Activated CD8-positive, alpha-beta memory T cell treated with anti-CD3 and anti-CD28 coated beads for 4 hours (primary cell): ENCODE data around the gene MKRN2.
"Not testable (repeated sequence)": the region's sequence is repeated elsewhere in the genome, so short reads cannot be mapped to it uniquely, and the experiment has no call there.

Experiments used
- DNase-seq, 2 donors: peaks; one replicate each; pipeline ENCODE4 v3.0.0-alpha.2; 2020; ENCODE audit warnings: low read depth in 2 of 2

MKRN2 gene

DNA sequence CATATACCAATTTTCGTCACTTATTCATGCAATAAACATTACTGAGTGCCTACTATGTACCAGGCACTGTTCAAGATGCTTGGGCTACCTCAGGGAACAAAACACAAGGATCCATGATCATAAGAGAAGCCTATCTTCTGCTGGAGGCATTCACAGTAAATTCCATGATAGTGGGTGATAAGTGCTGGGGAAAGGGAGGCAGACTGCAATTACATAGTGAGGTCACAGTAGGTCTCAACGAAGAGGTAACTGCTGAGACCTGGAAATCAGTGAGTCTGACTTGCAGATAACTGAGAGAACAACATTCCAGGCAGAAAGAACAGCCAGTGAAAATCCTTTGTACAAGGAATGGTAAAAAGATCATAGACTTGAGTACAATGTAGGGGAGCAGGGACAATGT lies 73.4 kb downstream of the MKRN2 start:
- DNase-seq = no peak

DNA sequence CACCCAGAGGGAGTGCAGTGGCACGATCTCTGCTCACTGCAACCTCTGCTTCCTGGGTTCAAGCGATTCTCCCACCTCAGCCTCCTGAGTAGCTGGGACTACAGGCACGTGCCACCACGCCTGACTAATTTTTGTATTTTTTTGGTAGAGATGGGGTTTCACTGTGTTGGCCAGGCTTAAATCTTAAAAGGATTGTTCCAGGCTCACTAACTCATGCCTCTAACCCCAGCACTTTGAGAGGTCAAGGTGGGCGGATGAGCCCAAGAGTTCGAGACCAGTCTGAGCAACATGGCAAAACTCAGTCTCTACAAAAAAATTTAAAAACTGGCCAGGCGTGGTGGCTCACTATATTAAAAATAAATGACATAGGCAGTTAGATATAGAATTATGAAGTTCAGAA lies 74.0 kb downstream of the MKRN2 start:
- DNase-seq = not testable (repeated sequence)

DNA sequence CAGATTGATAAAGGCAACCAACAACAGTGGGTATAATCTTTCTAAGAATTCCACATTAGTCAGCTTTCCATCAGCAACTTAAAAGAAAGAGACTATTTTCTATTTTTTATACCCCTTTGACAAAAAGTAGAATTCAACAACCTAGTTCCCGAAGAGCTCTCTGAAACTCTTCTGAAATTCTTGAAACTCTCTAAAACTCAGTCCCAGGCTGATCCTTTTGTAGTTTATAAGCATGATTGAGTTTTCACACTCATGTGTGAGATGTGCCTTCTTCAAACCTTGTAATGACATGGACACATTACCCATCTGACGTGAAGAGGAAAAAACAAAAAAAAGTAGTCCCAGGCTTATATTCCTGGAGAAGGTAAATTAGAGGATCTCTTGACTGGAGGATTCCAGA lies 75.6 kb downstream of the MKRN2 start:
- no peak for DNase-seq

DNA sequence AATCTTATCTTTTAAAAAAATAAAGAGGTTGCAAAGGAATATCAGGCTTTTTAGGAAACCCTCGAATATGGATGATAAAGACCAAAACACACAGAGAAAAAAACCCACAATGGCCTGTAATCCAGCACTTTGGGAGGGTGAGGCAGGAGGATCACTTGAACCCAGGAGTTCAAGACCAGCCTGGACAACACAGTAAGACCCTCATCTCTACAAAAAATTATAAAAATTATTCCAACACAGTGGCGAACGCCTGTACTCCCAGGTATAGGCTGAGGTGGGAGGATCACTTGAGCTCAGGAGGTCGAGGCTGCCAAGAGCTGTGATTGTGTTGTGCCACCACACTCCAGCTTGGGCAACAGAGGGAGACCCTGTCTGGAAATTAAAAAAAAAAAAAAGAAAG lies 76.2 kb downstream of the MKRN2 start:
- DNase-seq = no peak
